WTC11 (cell line): Measurements from ENCODE around the gene DDIT4. TPM values are rescaled to one million over a fixed set of nuclear protein-coding genes. Genes with fewer than 3 reads are reported as not detected.

ENCODE experiments used
- ATAC-seq: fragments of 200-7000 bp; cut with Tn5 transposase; 2 replicates; pipeline ENCODE4 v1.10.0; 2021; ENCODE audit warnings: mild to moderate bottlenecking, moderate library complexity
- CTCF ChIA-PET: fragments of 300-600 bp; sonication (Branson Sonifier 250); formaldehyde crosslinking; loops from one replicate; lab custom pipeline; 2021; ENCODE audit warnings: antibody characterized with exemption; lab: Charles Lee
- POLR2A ChIA-PET: fragments of 350-600 bp; sonication (Branson Sonifier 250); formaldehyde crosslinking; loops from one replicate; lab custom pipeline; 2021; ENCODE audit warnings: antibody characterized with exemption; lab: Charles Lee
- DNase-seq: peaks from one replicate; pipeline ENCODE4 v3.0.0; 2021; ENCODE audit warnings: low spot score
- H3K27ac Mint-ChIP-seq: 2 replicates; pipeline ENCODE4 v1.8.0; 2021; ENCODE audit warnings: mixed read lengths
- H3K27me3 Mint-ChIP-seq: 2 replicates; pipeline ENCODE4 v1.8.0; 2021; ENCODE audit warnings: low read depth, mild to moderate bottlenecking, moderate library complexity, mixed read lengths
- H3K36me3 Mint-ChIP-seq: 2 replicates; pipeline ENCODE4 v1.8.0; 2021; ENCODE audit warnings: mixed read lengths
- H3K4me1 Mint-ChIP-seq: 2 replicates; pipeline ENCODE4 v1.8.0; 2022; ENCODE audit warnings: mixed read lengths
- H3K4me3 Mint-ChIP-seq: 2 replicates; pipeline ENCODE4 v1.8.0; 2021; ENCODE audit warnings: mild to moderate bottlenecking, moderate library complexity, mixed read lengths
- H3K9me3 Mint-ChIP-seq: 2 replicates; pipeline ENCODE4 v1.8.0; 2021; ENCODE audit warnings: mixed read lengths
- AR ChIP-seq: fragments of 250-450 bp; sonication (Bioruptor Pico); IDR thresholded peaks from 2 replicates; pipeline ENCODE4 v1.9.0; 2021; ENCODE audit warnings: mild to moderate bottlenecking
- ATF2 ChIP-seq: sonication (generic); formaldehyde crosslinking; IDR thresholded peaks from 2 replicates; pipeline ENCODE4 v1.8.1; 2022; ENCODE audit warnings: low read depth, missing genetic modification reagents, borderline replicate concordance
- E2F1 ChIP-seq: sonication (generic); formaldehyde crosslinking; IDR thresholded peaks from 2 replicates; pipeline ENCODE4 v1.8.0; 2022; ENCODE audit warnings: mild to moderate bottlenecking, missing genetic modification reagents
- ESRRA ChIP-seq: sonication (generic); formaldehyde crosslinking; IDR thresholded peaks from 2 replicates; pipeline ENCODE4 v1.8.1; 2022; ENCODE audit warnings: mild to moderate bottlenecking, missing genetic modification reagents, borderline replicate concordance
- GABPB1 ChIP-seq: sonication (generic); formaldehyde crosslinking; IDR thresholded peaks from 2 replicates; pipeline ENCODE4 v1.8.1; 2023; ENCODE audit warnings: mild to moderate bottlenecking, missing genetic modification reagents
- MXD4 ChIP-seq: fragments of 250-450 bp; sonication (Bioruptor Pico); IDR thresholded peaks from 2 replicates; pipeline ENCODE4 v1.8.0; 2021; ENCODE audit warnings: mild to moderate bottlenecking, moderate library complexity, borderline replicate concordance
- NFATC4 ChIP-seq: fragments of 250-450 bp; sonication (Bioruptor Pico); IDR thresholded peaks from 2 replicates; pipeline ENCODE4 v1.9.0; 2021; ENCODE audit warnings: mild to moderate bottlenecking
- PRRX2 ChIP-seq: fragments of 250-450 bp; sonication (Bioruptor Pico); IDR thresholded peaks from 2 replicates; pipeline ENCODE4 v1.8.0; 2021; ENCODE audit warnings: mild to moderate bottlenecking
- TP53 ChIP-seq: sonication (generic); formaldehyde crosslinking; IDR thresholded peaks from 2 replicates; pipeline ENCODE4 v1.8.1; 2023; ENCODE audit warnings: mild to moderate bottlenecking, missing genetic modification reagents
- USF1 ChIP-seq: sonication (generic); formaldehyde crosslinking; IDR thresholded peaks from 2 replicates; pipeline ENCODE4 v1.8.0; 2022; ENCODE audit warnings: mild to moderate bottlenecking, missing genetic modification reagents
- ZNF263 ChIP-seq: sonication (generic); formaldehyde crosslinking; IDR thresholded peaks from 2 replicates; pipeline ENCODE4 v1.8.1; 2022; ENCODE audit warnings: low read depth, mild to moderate bottlenecking, moderate library complexity, missing genetic modification reagents
- ZNF317 ChIP-seq: sonication (generic); formaldehyde crosslinking; IDR thresholded peaks from 2 replicates; pipeline ENCODE4 v1.8.1; 2023; ENCODE audit warnings: low read depth, mild to moderate bottlenecking, moderate library complexity, missing genetic modification reagents, borderline replicate concordance
- ZNF423 ChIP-seq: fragments of 250-450 bp; sonication (Bioruptor Pico); IDR thresholded peaks from 2 replicates; pipeline ENCODE4 v2.1.2; 2022; ENCODE audit warnings: mild to moderate bottlenecking, moderate library complexity
- total RNA-seq: library from RNA; stranded (reverse); gene quantifications from 3 replicates; pipeline ENCODE4 v1.2.3, GENCODE V29; 2021

The DDIT4 gene
- total RNA-seq, 1 experiment from 2014 or later, result 118 TPM

- H3K27me3 Mint-ChIP-seq, result no peaks in the 10 kb centered on the region
- no peaks in the 10 kb centered on the region for H3K9me3 Mint-ChIP-seq
- ChIA-PET POLR2A (interaction anchor here (0.7 kb wide), 3 partner anchors 23 to 1494 kb away, joined by 3 to 5 read pairs (median 4); no protein-coding TSS in a partner anchor), CTCF (interaction anchor here (0.7 kb wide), 1 partner anchor 76 kb away, joined by 3 read pairs; no protein-coding TSS in a partner anchor)
- ATAC-seq (no peak), DNase-seq (no peak)
- H3K27ac Mint-ChIP-seq, result no peak overlapping the region
- no peak overlapping the region for H3K4me3 Mint-ChIP-seq
- peaks cover 19% of the 10 kb centered on the region for H3K4me1 Mint-ChIP-seq
- TF ChIP-seq ZNF423 (CRISPR knock-in tag), result no peak
- no peak for TF ChIP-seq GABPB1 (CRISPR knock-in tag)
- H3K36me3 Mint-ChIP-seq, result no peaks in the 10 kb centered on the region
Measured at GRCh38 chr10:72240371-72240770, 33.4 kb upstream of the DDIT4 start.

DNA sequence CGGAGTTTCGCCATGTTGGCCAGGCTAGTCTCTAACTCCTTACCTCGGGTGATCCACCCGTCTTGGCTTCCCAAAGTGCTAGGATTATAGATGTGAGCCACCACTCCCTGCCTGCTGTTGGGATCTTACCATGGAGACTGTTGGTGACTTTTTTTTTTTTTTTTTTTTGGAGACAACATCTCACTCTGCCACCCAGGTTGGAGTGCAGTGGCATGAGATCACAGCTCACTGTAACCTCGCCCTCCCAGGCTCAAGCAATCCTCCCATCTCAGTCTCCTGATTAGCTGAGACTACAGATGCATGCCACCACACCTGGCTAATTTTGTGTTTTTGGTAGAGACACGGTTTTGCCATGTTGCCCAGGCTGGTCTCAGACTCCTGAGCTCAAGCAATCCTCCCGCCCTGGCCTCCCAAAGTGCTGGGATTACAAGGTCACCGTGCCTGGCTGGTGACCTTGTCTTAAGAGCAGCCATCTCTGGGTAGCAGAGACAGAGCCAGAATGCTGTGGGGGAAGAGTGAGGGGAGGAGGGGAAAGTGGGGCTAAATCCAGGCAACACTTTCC is 32.0 kb upstream of the DDIT4 start:
- Mint-ChIP-seq H3K27ac (0 out of 2 replicates have a peak overlapping the region, but pooled peaks have one; percentile 32), H3K36me3 (no peaks in the 10 kb centered on the region), H3K27me3 (no peaks in the 10 kb centered on the region), H3K4me1 (peaks cover 23% of the 10 kb centered on the region), H3K9me3 (no peaks in the 10 kb centered on the region), H3K4me3 (no peak overlapping the region)
- ChIA-PET CTCF (interaction anchor here (0.7 kb wide), 1 partner anchor 16 kb away, joined by 3 read pairs; no protein-coding TSS in a partner anchor), POLR2A (interaction anchor here (0.8 kb wide), 1 partner anchor 32 kb away, joined by 3 read pairs; no protein-coding TSS in a partner anchor)
- ATAC-seq (no peak), DNase-seq (no peak)
- TF ChIP-seq ESRRA (no peak), ZNF317 (CRISPR knock-in tag) (no peak), AR (CRISPR knock-in tag) (no peak), USF1 (CRISPR knock-in tag) (no peak), PRRX2 (CRISPR knock-in tag) (no peak), ATF2 (no peak), MXD4 (no peak)

GRCh38 chr10:72242675-72243074 is 31.0 kb upstream of the DDIT4 start:
- POLR2A ChIA-PET, result interaction anchor here (0.6 kb wide), 1 partner anchor 68 kb away, joined by 3 read pairs; no protein-coding TSS in a partner anchor
- Mint-ChIP-seq H3K4me1 (peaks cover 27% of the 10 kb centered on the region), H3K27me3 (no peaks in the 10 kb centered on the region), H3K4me3 (no peak overlapping the region), H3K9me3 (no peaks in the 10 kb centered on the region), H3K27ac (peak overlapping the region; percentile 34), H3K36me3 (no peaks in the 10 kb centered on the region)
- CTCF ChIA-PET, result no interaction called here
- DNase-seq (no peak), ATAC-seq (peak; percentile 66)
- no peak for TF ChIP-seq TP53 (CRISPR knock-in tag)
- no peak for TF ChIP-seq ZNF263 (CRISPR knock-in tag)
- TF ChIP-seq NFATC4 (CRISPR knock-in tag), result no peak
- TF ChIP-seq E2F1, result no peak
